ENCODE results near the gene TTYH2. TPM values are rescaled to one million over a fixed set of nuclear protein-coding genes. Genes with fewer than 3 reads are reported as not detected.
A peak's percentile ranks its signal among the peaks of the same experiment; 100 is the strongest.
"Not testable (repeated sequence)": the region's sequence is repeated elsewhere in the genome, so short reads cannot be mapped to it uniquely, and the experiment has no call there.

TTYH2 gene
- total RNA-seq, 1 experiment from 2014 or later = 15.4 TPM

- ChIA-PET CTCF (no interaction called here), POLR2A (ENCODE audit: low non-redundant PET) (no interaction called here)
- no peak overlapping the region for H3K4me3 ChIP-seq (ENCODE audit: low read depth, low read length, poor library complexity, severe bottlenecking)
- no peaks in the 10 kb centered on the region for H3K9me3 ChIP-seq (ENCODE audit: low read depth, low read length, poor library complexity, severe bottlenecking)
- no peak overlapping the region for H3K27ac ChIP-seq (ENCODE audit: low read depth, low read length, poor library complexity, severe bottlenecking)
- H3K36me3 ChIP-seq (ENCODE audit: insufficient read depth, low read length, poor library complexity, severe bottlenecking) = no peaks in the 10 kb centered on the region
- no TSS peak for BruUV-seq (replicated peaks)
- H3K4me1 ChIP-seq (ENCODE audit: insufficient read depth, low read length, poor library complexity, severe bottlenecking) = no peaks in the 10 kb centered on the region
- H3K27me3 ChIP-seq (replicated peaks; ENCODE audit: insufficient read depth, low read depth, low read length, poor library complexity) = no peaks in the 10 kb centered on the region
- no peak for DNase-seq (ENCODE audit: low spot score)
- intact Hi-C loops (cut with micrococcal nuclease; ENCODE audit: unreplicated experiment) = no loop called here
- TF ChIP-seq EZH2 (IDR thresholded peaks at IDR 0.05; ENCODE audit: borderline replicate concordance, low read depth, low read length, poor library complexity, severe bottlenecking) (no peak), CTCF (conservative IDR thresholded peaks at IDR 0.05; ENCODE audit: low read depth, low read length) (no peak)
Measured at GRCh38 chr17:74187761-74188160, 25.6 kb upstream of the TTYH2 start.

- H3K9me3 ChIP-seq (ENCODE audit: low read depth, low read length, poor library complexity, severe bottlenecking); intact Hi-C loops (cut with micrococcal nuclease; ENCODE audit: unreplicated experiment); H3K27me3 ChIP-seq (replicated peaks; ENCODE audit: insufficient read depth, low read depth, low read length, poor library complexity); POLR2A ChIA-PET (ENCODE audit: low non-redundant PET); H3K4me3 ChIP-seq (ENCODE audit: low read depth, low read length, poor library complexity, severe bottlenecking); H3K27ac ChIP-seq (ENCODE audit: low read depth, low read length, poor library complexity, severe bottlenecking); H3K4me1 ChIP-seq (ENCODE audit: insufficient read depth, low read length, poor library complexity, severe bottlenecking); H3K36me3 ChIP-seq (ENCODE audit: insufficient read depth, low read length, poor library complexity, severe bottlenecking); CTCF ChIA-PET; DNase-seq (ENCODE audit: low spot score); BruUV-seq (replicated peaks): not testable (repeated sequence)
Measured at GRCh38 chr17:74188687-74189086, 24.7 kb upstream of the TTYH2 start.

- Histone ChIP-seq H3K4me3 (ENCODE audit: low read depth, low read length, poor library complexity, severe bottlenecking) (no peak overlapping the region), H3K36me3 (ENCODE audit: insufficient read depth, low read length, poor library complexity, severe bottlenecking) (no peaks in the 10 kb centered on the region), H3K4me1 (ENCODE audit: insufficient read depth, low read length, poor library complexity, severe bottlenecking) (no peaks in the 10 kb centered on the region), H3K27me3 (replicated peaks; ENCODE audit: insufficient read depth, low read depth, low read length, poor library complexity) (peaks cover 11% of the 10 kb centered on the region), H3K9me3 (ENCODE audit: low read depth, low read length, poor library complexity, severe bottlenecking) (no peaks in the 10 kb centered on the region), H3K27ac (ENCODE audit: low read depth, low read length, poor library complexity, severe bottlenecking) (no peak overlapping the region)
- intact Hi-C loops (cut with micrococcal nuclease; ENCODE audit: unreplicated experiment) = no loop called here
- TF ChIP-seq CTCF (conservative IDR thresholded peaks at IDR 0.05; ENCODE audit: low read depth, low read length) (no peak), EZH2 (IDR thresholded peaks at IDR 0.05; ENCODE audit: borderline replicate concordance, low read depth, low read length, poor library complexity, severe bottlenecking) (no peak)
- POLR2A ChIA-PET (ENCODE audit: low non-redundant PET) = no interaction called here
- no TSS peak for BruUV-seq (replicated peaks)
- CTCF ChIA-PET = interaction anchor here (1.1 kb wide), 1 partner anchor 9 kb away, joined by 5 read pairs; no protein-coding TSS in a partner anchor
- DNase-seq (ENCODE audit: low spot score) = peak; percentile 67
Measured at GRCh38 chr17:74190154-74190553, 23.2 kb upstream of the TTYH2 start.

DNA sequence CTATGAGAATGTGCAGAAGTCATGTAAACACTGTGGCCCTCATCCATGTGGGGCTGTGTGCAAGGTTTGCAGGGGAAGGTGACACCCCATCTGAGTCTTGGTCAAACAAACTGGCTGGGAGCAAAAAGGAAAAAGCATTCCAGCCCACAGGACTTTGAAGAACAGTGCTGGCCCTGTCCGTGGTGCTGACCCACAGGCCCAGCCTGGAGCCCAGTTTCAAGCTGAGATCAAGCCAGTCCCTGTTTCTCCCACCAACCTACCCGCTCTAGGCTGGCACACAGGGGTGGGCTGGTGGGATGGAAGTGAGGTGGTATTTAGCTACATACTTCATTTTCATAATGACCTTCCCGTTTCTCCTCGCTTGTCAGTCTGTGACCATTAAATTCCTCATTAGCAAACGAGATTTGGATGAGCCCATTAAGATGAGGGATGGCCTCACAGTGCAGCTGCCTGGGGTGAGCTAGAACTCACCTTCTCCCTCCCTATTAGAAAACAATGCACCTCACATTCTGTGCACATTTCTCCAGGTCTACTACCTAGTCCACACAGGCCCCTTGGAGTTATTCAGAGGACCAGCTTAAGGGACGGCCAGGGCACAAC is 22.5 kb upstream of the TTYH2 start:
- POLR2A ChIA-PET (ENCODE audit: low non-redundant PET) = interaction anchor here (0.7 kb wide), 1 partner anchor 13 kb away, joined by 24 read pairs; no protein-coding TSS in a partner anchor
- BruUV-seq (replicated peaks) = no TSS peak
- CTCF ChIA-PET = interaction anchor here (0.9 kb wide), 1 partner anchor 9 kb away, joined by 4 read pairs; no protein-coding TSS in a partner anchor
- Histone ChIP-seq H3K36me3 (ENCODE audit: insufficient read depth, low read length, poor library complexity, severe bottlenecking) (no peaks in the 10 kb centered on the region), H3K4me1 (ENCODE audit: insufficient read depth, low read length, poor library complexity, severe bottlenecking) (no peaks in the 10 kb centered on the region), H3K4me3 (ENCODE audit: low read depth, low read length, poor library complexity, severe bottlenecking) (no peak overlapping the region), H3K27ac (ENCODE audit: low read depth, low read length, poor library complexity, severe bottlenecking) (no peak overlapping the region), H3K9me3 (ENCODE audit: low read depth, low read length, poor library complexity, severe bottlenecking) (no peaks in the 10 kb centered on the region), H3K27me3 (replicated peaks; ENCODE audit: insufficient read depth, low read depth, low read length, poor library complexity) (peaks cover 19% of the 10 kb centered on the region)
- intact Hi-C loops (cut with micrococcal nuclease; ENCODE audit: unreplicated experiment) = no loop called here
- TF ChIP-seq CTCF (conservative IDR thresholded peaks at IDR 0.05; ENCODE audit: low read depth, low read length) (no peak), EZH2 (IDR thresholded peaks at IDR 0.05; ENCODE audit: borderline replicate concordance, low read depth, low read length, poor library complexity, severe bottlenecking) (no peak)
- DNase-seq (ENCODE audit: low spot score) = no peak
